Neural cell (in vitro differentiated cells): Measurements from ENCODE around the gene GFM1. TPM values are rescaled to one million over a fixed set of nuclear protein-coding genes. Genes with fewer than 3 reads are reported as not detected.

Experiments used
- H2AFZ ChIP-seq: fragments of 200-600, 300-800 bp; sonication (generic), shearing (Covaris generic); 2 replicates; pipeline ENCODE4 v1.6.0; 2014; ENCODE audit warnings: low read depth, mild to moderate bottlenecking, antibody characterized with exemption, low read length, moderate library complexity
- H3F3A ChIP-seq: fragments of 200-600 bp; shearing (Covaris generic); 2 replicates; pipeline ENCODE4 v1.6.1; 2016; ENCODE audit warnings: mild to moderate bottlenecking, moderate library complexity, mixed read lengths, antibody characterized with exemption, low read length; ENCODE audit not compliant: insufficient read depth, poor library complexity, severe bottlenecking
- H3K27ac ChIP-seq: fragments of 200-600, 300-800 bp; sonication (generic), shearing (Covaris generic); 2 replicates; pipeline ENCODE4 v1.5.1; 2014; ENCODE audit warnings: mild to moderate bottlenecking, low read length, moderate library complexity
- H3K27me3 ChIP-seq: fragments of 300-800, 200-600 bp; sonication (generic), shearing (Covaris generic); 2 replicates; pipeline ENCODE4 v1.6.0; 2014; ENCODE audit warnings: mild to moderate bottlenecking, low read depth, low read length, moderate library complexity; ENCODE audit not compliant: insufficient read depth
- H3K36me3 ChIP-seq: fragments of 300-800, 200-600 bp; sonication (generic), shearing (Covaris generic); 2 replicates; pipeline ENCODE4 v1.5.1; 2014; ENCODE audit warnings: mild to moderate bottlenecking, antibody characterized with exemption, low read length, moderate library complexity; ENCODE audit not compliant: insufficient read depth
- H3K4me2 ChIP-seq: fragments of 300-800, 200-600 bp; sonication (generic), shearing (Covaris generic); 2 replicates; pipeline ENCODE4 v1.6.0; 2014; ENCODE audit warnings: mild to moderate bottlenecking, low read length
- H3K4me3 ChIP-seq: fragments of 300-800, 200-600 bp; sonication (generic), shearing (Covaris generic); 2 replicates; pipeline ENCODE4 v1.5.1; 2014; ENCODE audit warnings: mild to moderate bottlenecking, low read length, moderate library complexity
- H3K79me2 ChIP-seq: fragments of 200-600 bp; shearing (Covaris generic); replicated peaks from 2 replicates; pipeline ENCODE4 v1.6.0; 2014; ENCODE audit warnings: mild to moderate bottlenecking, low read length, moderate library complexity; ENCODE audit not compliant: insufficient read depth
- H3K9ac ChIP-seq: fragments of 300-800, 200-600 bp; sonication (generic), shearing (Covaris generic); 2 replicates; pipeline ENCODE4 v1.6.1; 2016; ENCODE audit warnings: mild to moderate bottlenecking, low read length, mixed read lengths
- H3K9me2 ChIP-seq: fragments of 200-600 bp; shearing (Covaris generic); 2 replicates; pipeline ENCODE4 v1.6.1; 2016; ENCODE audit warnings: mild to moderate bottlenecking, low read length, mixed read lengths; ENCODE audit not compliant: insufficient read depth
- H3K9me3 ChIP-seq: fragments of 200-600, 300-800 bp; sonication (generic), shearing (Covaris generic); 2 replicates; pipeline ENCODE4 v1.6.1; 2016; ENCODE audit warnings: mild to moderate bottlenecking, mixed run types, low read length, moderate library complexity, mixed read lengths
- H4K20me1 ChIP-seq: fragments of 200-600 bp; shearing (Covaris generic); 2 replicates; pipeline ENCODE4 v1.6.1; 2016; ENCODE audit warnings: mild to moderate bottlenecking, mixed run types; ENCODE audit not compliant: insufficient read depth
- EP300 ChIP-seq: fragments of 450-650 bp; conservative IDR thresholded peaks from 2 replicates; pipeline ENCODE4 v1.6.1; 2014; ENCODE audit warnings: antibody characterized with exemption, mild to moderate bottlenecking, moderate library complexity; ENCODE audit not compliant: poor library complexity, severe bottlenecking
- EZH2 ChIP-seq: fragments of 200-600, 300-800 bp; shearing (Covaris generic), sonication (generic); IDR thresholded peaks from 2 replicates; pipeline ENCODE4 v1.6.1; 2014; ENCODE audit warnings: antibody characterized with exemption, low read length, borderline replicate concordance, mild to moderate bottlenecking; ENCODE audit not compliant: insufficient read depth, poor library complexity, severe bottlenecking
- MXI1 ChIP-seq: fragments of 450-650 bp; conservative IDR thresholded peaks from 2 replicates; pipeline ENCODE4 v1.6.1; 2014; ENCODE audit warnings: antibody characterized with exemption, mild to moderate bottlenecking; ENCODE audit not compliant: poor library complexity, severe bottlenecking
- POLR2AphosphoS5 ChIP-seq: IDR thresholded peaks from 2 replicates; pipeline ENCODE4 v1.6.1; 2012
- RAD21 ChIP-seq: fragments of 450-650 bp; conservative IDR thresholded peaks from 2 replicates; pipeline ENCODE4 v1.6.1; 2014; ENCODE audit warnings: antibody characterized with exemption, mild to moderate bottlenecking, moderate library complexity
- SMC3 ChIP-seq: fragments of 450-650 bp; conservative IDR thresholded peaks from 2 replicates; pipeline ENCODE4 v1.6.1; 2014; ENCODE audit warnings: antibody characterized with exemption, mild to moderate bottlenecking, moderate library complexity; ENCODE audit not compliant: poor library complexity
- TAF1 ChIP-seq: IDR thresholded peaks from 2 replicates; pipeline ENCODE4 v1.6.1; 2012; ENCODE audit warnings: low read depth
- polyA plus RNA-seq: library from polyadenylated mRNA; depleted of rRNA; stranded (reverse); fragments of >200 nt; gene quantifications from 2 replicates; pipeline ENCODE4 v1.2.3, GENCODE V29; 2014
- TF ChIP-seq, protein P1 (sequence below): IDR thresholded peaks from 2 replicates; pipeline ENCODE4 v1.6.1; 2012; ENCODE audit warnings: borderline replicate concordance
- TF ChIP-seq, protein P2 (sequence below): fragments of 450-650 bp; IDR thresholded peaks from 2 replicates; pipeline ENCODE4 v1.5.1; 2014; ENCODE audit warnings: antibody characterized with exemption, mild to moderate bottlenecking, moderate library complexity; ENCODE audit not compliant: poor library complexity, severe bottlenecking

The GFM1 gene
- polyA plus RNA-seq, 1 donor from 2014 or later = 67.1 TPM

GRCh38 chr3:158680861-158681260 lies 36.5 kb downstream of the GFM1 start:
- no peak overlapping the region for H3K9ac ChIP-seq
- H3K27ac ChIP-seq = no peak overlapping the region
- H4K20me1 ChIP-seq = no peaks in the 10 kb centered on the region
- TF ChIP-seq EP300 (no peak), SMC3 (no peak), RAD21 (no peak), EZH2 (no peak), MXI1 (no peak), TAF1 (no peak), POLR2AphosphoS5 (no peak)
- TF ChIP-seq, protein P1, sequence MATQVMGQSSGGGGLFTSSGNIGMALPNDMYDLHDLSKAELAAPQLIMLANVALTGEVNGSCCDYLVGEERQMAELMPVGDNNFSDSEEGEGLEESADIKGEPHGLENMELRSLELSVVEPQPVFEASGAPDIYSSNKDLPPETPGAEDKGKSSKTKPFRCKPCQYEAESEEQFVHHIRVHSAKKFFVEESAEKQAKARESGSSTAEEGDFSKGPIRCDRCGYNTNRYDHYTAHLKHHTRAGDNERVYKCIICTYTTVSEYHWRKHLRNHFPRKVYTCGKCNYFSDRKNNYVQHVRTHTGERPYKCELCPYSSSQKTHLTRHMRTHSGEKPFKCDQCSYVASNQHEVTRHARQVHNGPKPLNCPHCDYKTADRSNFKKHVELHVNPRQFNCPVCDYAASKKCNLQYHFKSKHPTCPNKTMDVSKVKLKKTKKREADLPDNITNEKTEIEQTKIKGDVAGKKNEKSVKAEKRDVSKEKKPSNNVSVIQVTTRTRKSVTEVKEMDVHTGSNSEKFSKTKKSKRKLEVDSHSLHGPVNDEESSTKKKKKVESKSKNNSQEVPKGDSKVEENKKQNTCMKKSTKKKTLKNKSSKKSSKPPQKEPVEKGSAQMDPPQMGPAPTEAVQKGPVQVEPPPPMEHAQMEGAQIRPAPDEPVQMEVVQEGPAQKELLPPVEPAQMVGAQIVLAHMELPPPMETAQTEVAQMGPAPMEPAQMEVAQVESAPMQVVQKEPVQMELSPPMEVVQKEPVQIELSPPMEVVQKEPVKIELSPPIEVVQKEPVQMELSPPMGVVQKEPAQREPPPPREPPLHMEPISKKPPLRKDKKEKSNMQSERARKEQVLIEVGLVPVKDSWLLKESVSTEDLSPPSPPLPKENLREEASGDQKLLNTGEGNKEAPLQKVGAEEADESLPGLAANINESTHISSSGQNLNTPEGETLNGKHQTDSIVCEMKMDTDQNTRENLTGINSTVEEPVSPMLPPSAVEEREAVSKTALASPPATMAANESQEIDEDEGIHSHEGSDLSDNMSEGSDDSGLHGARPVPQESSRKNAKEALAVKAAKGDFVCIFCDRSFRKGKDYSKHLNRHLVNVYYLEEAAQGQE = no peak
- TF ChIP-seq, protein P2, sequence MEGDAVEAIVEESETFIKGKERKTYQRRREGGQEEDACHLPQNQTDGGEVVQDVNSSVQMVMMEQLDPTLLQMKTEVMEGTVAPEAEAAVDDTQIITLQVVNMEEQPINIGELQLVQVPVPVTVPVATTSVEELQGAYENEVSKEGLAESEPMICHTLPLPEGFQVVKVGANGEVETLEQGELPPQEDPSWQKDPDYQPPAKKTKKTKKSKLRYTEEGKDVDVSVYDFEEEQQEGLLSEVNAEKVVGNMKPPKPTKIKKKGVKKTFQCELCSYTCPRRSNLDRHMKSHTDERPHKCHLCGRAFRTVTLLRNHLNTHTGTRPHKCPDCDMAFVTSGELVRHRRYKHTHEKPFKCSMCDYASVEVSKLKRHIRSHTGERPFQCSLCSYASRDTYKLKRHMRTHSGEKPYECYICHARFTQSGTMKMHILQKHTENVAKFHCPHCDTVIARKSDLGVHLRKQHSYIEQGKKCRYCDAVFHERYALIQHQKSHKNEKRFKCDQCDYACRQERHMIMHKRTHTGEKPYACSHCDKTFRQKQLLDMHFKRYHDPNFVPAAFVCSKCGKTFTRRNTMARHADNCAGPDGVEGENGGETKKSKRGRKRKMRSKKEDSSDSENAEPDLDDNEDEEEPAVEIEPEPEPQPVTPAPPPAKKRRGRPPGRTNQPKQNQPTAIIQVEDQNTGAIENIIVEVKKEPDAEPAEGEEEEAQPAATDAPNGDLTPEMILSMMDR = no peak
- no peaks in the 10 kb centered on the region for H3F3A ChIP-seq
- H3K9me3 ChIP-seq = no peaks in the 10 kb centered on the region
- H3K9me2 ChIP-seq = no peaks in the 10 kb centered on the region
- H3K4me3 ChIP-seq = no peak overlapping the region
- H3K27me3 ChIP-seq = no peaks in the 10 kb centered on the region
- H3K36me3 ChIP-seq = peaks cover 5% of the 10 kb centered on the region
- no peak overlapping the region for H2AFZ ChIP-seq
- no peaks in the 10 kb centered on the region for H3K79me2 ChIP-seq
- no peak overlapping the region for H3K4me2 ChIP-seq

- H3K79me2 ChIP-seq = no peaks in the 10 kb centered on the region
- H3F3A ChIP-seq = no peaks in the 10 kb centered on the region
- H3K36me3 ChIP-seq = peaks cover 5% of the 10 kb centered on the region
- H3K4me3 ChIP-seq = no peak overlapping the region
- H2AFZ ChIP-seq = no peak overlapping the region
- H4K20me1 ChIP-seq = no peaks in the 10 kb centered on the region
- TF ChIP-seq EZH2 (no peak), EP300 (no peak), SMC3 (no peak), TAF1 (no peak), RAD21 (no peak), POLR2AphosphoS5 (no peak), MXI1 (no peak)
- TF ChIP-seq, protein P1 = no peak
- TF ChIP-seq, protein P2 = no peak
- H3K27me3 ChIP-seq = no peaks in the 10 kb centered on the region
- no peaks in the 10 kb centered on the region for H3K9me2 ChIP-seq
- no peaks in the 10 kb centered on the region for H3K9me3 ChIP-seq
- H3K9ac ChIP-seq = no peak overlapping the region
- H3K4me2 ChIP-seq = no peak overlapping the region
- H3K27ac ChIP-seq = no peak overlapping the region
These were observed 39.1 kb downstream of the GFM1 start for GRCh38 chr3:158683230-158683962.
